GM18507 (cell line): Measurements from ENCODE around the gene RNPC3.
"Not testable (repeated sequence)": the region's sequence is repeated elsewhere in the genome, so short reads cannot be mapped to it uniquely, and the experiment has no call there.

Experiments used
- DNase-seq: peaks from one replicate; pipeline ENCODE4 v3.0.0; 2011; ENCODE audit warnings: low read depth; ENCODE audit not compliant: insufficient read length; ENCODE audit errors: extremely low spot score
- FAIRE-seq: peaks from 2 replicates; lab custom pipeline; 2011; peaks lifted over from hg19 to GRCh38; lab: Jason Lieb, UNC

Gene RNPC3

GRCh38 chr1:103546496-103546895 lies 21.0 kb downstream of the RNPC3 start:
- no peak for FAIRE-seq
- DNase-seq: no peak

- no peak for DNase-seq
- no peak for FAIRE-seq
Measured at GRCh38 chr1:103547840-103548239, 22.3 kb downstream of the RNPC3 start.

- DNase-seq: no peak
- no peak for FAIRE-seq
Measured at GRCh38 chr1:103560427-103560826, 34.9 kb downstream of the RNPC3 start.

GRCh38 chr1:103561124-103561523 lies 35.6 kb downstream of the RNPC3 start:
- not testable (repeated sequence) for DNase-seq, FAIRE-seq

GRCh38 chr1:103561643-103562395 lies 36.3 kb downstream of the RNPC3 start:
- FAIRE-seq (peak; percentile 64), DNase-seq (no peak)

GRCh38 chr1:103563056-103563455 lies 37.6 kb downstream of the RNPC3 start:
- FAIRE-seq (no peak), DNase-seq (no peak)

GRCh38 chr1:103569493-103569892 lies 44.0 kb downstream of the RNPC3 start:
- DNase-seq: no peak
- FAIRE-seq: no peak

- not testable (repeated sequence) for DNase-seq, FAIRE-seq
Measured at GRCh38 chr1:103571289-103571688, 45.8 kb downstream of the RNPC3 start, which contains the start of gene AMY2B. TSS of gene AMY2B (plus strand) at chr1:103571589. CDS start at chr1:103571603, 14 bp downstream.

- DNase-seq (no peak), FAIRE-seq (no peak)
Measured at GRCh38 chr1:103576065-103576464, 50.6 kb downstream of the RNPC3 start.

GRCh38 chr1:103576784-103577183 lies 51.3 kb downstream of the RNPC3 start:
- not testable (repeated sequence) for DNase-seq, FAIRE-seq

- no peak for DNase-seq
Measured at GRCh38 chr1:103582464-103582863, 57.0 kb downstream of the RNPC3 start.

GRCh38 chr1:103583887-103584286 lies 58.4 kb downstream of the RNPC3 start:
- DNase-seq: no peak
- no peak for FAIRE-seq

More at GRCh38 chr1:103582464-103582863, 57.0 kb downstream of the RNPC3 start:
- no peak for FAIRE-seq

- DNase-seq (no peak), FAIRE-seq (no peak)
Measured at GRCh38 chr1:103584537-103584936, 59.0 kb downstream of the RNPC3 start.

GRCh38 chr1:103602740-103603139 lies 77.2 kb downstream of the RNPC3 start:
- not testable (repeated sequence) for DNase-seq
- peak; percentile 36 for FAIRE-seq
